Measurements from ENCODE around the gene INTS6. TPM values are rescaled to one million over a fixed set of nuclear protein-coding genes. Genes with fewer than 3 reads are reported as not detected.

INTS6 gene
- total RNA-seq, 1 donor from 2014 or later = 44.5 TPM

DNA sequence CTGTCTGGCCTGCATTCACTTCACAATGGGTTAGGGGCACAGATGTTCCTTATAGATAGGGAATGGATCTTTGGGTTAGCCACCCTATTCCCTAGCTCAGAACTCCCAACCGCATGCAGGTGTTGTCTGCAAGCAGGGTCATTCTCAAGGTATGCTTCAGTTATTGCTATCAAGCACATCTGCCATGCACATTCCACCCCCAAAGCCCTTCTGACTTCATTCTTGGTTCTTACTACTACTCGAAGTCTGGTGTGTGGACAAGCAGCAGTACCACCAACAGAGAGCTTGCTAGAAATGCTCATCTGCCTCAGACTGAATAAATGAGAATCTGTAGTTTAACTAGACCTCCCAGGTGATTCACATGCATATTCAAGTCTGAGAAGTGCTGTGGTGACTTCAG, 82.0 kb downstream of the INTS6 start:
- FAIRE-seq (no peak), DNase-seq (ENCODE audit: low read depth) (no peak)
- TF ChIP-seq, protein P1, sequence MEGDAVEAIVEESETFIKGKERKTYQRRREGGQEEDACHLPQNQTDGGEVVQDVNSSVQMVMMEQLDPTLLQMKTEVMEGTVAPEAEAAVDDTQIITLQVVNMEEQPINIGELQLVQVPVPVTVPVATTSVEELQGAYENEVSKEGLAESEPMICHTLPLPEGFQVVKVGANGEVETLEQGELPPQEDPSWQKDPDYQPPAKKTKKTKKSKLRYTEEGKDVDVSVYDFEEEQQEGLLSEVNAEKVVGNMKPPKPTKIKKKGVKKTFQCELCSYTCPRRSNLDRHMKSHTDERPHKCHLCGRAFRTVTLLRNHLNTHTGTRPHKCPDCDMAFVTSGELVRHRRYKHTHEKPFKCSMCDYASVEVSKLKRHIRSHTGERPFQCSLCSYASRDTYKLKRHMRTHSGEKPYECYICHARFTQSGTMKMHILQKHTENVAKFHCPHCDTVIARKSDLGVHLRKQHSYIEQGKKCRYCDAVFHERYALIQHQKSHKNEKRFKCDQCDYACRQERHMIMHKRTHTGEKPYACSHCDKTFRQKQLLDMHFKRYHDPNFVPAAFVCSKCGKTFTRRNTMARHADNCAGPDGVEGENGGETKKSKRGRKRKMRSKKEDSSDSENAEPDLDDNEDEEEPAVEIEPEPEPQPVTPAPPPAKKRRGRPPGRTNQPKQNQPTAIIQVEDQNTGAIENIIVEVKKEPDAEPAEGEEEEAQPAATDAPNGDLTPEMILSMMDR (IDR thresholded peaks at IDR 0.05; ENCODE audit: insufficient read depth, low read length, severe bottlenecking) = no peak
- peaks cover 5% of the 10 kb centered on the region for H3K36me3 ChIP-seq (ENCODE audit: control insufficient read depth, insufficient read depth, low read length)
- no peaks in the 10 kb centered on the region for H3K27me3 ChIP-seq (ENCODE audit: control insufficient read depth, insufficient read depth, low read length)
- no peak overlapping the region for H3K4me3 ChIP-seq (ENCODE audit: low read depth, low read length)

DNA sequence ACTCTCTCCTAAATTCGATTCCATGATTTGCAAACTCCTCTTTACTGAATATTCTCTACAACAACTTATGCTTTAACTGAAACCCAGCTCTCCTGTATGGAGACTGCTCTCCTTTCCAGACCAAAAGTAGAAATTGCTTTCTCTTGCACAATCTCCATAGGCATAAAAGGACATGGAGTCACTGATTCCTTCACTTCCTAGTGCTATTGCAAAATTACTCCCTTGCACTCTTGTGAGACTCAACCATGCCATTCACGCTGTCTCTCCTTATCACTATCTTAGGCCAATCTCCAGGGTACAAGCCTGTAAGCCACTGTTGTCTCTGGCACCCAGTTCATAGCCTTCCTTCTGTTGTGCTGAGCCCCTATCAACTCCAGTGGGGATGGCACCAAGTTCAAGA, 82.7 kb downstream of the INTS6 start:
- TF ChIP-seq, protein P1 (IDR thresholded peaks at IDR 0.05; ENCODE audit: insufficient read depth, low read length, severe bottlenecking) = no peak
- H3K36me3 ChIP-seq (ENCODE audit: control insufficient read depth, insufficient read depth, low read length) = peaks cover 5% of the 10 kb centered on the region
- H3K27me3 ChIP-seq (ENCODE audit: control insufficient read depth, insufficient read depth, low read length) = no peaks in the 10 kb centered on the region
- FAIRE-seq (no peak), DNase-seq (ENCODE audit: low read depth) (peak; percentile 23)
- no peak overlapping the region for H3K4me3 ChIP-seq (ENCODE audit: low read depth, low read length)

DNA sequence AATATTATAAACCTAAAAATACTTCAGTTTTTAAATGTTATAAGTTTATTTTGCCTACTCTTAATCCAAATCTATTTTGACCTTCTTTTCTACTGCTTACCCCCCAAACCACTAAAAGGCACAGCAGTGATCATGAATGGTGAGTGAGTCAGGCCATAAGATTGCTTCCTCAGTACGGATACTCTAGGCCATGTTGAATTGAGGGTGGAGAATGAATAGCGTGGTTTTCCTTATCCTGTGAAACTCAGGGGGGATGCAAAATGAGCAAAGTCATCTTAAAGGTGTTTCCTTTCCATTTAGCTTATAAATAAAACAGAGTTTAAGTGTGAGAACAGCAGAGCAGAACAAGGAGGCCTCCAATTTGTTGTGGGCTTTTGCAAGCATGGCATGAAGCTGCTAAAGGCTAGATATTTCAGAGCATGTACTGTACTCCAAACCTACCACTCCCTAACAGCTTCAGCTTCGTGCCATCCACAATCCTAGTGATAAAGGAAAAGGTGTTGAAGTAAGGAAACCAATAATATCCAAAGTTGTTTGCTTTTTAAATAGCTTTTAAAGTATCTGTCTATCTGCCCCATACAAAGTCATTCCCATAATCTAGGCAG, 88.3 kb downstream of the INTS6 start:
- Histone ChIP-seq H3K36me3 (ENCODE audit: control insufficient read depth, insufficient read depth, low read length) (peaks cover 4% of the 10 kb centered on the region), H3K27me3 (ENCODE audit: control insufficient read depth, insufficient read depth, low read length) (no peaks in the 10 kb centered on the region), H3K4me3 (ENCODE audit: low read depth, low read length) (no peak overlapping the region)
- DNase-seq (ENCODE audit: low read depth) (peak; percentile 33), FAIRE-seq (no peak)
- TF ChIP-seq, protein P1 (IDR thresholded peaks at IDR 0.05; ENCODE audit: insufficient read depth, low read length, severe bottlenecking) = no peak

DNA sequence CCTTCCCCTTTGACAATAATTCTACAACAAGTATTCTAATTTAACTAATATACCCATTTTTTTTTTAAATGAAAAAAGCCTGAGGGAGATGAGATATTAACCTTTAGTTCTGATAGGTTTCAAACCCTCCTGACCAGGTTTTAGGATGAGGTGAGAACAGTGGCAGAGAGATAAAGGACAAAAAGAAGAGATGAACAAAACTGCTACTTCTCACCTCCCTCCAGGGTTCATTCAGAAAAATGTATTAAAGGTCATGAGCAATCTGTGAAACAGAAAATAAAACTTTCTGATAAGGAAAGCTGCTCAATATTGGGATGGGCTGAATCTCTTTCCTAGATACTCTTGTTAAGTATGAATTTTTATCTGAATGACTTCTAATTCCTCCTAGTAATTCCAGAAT, 89.2 kb downstream of the INTS6 start:
- DNase-seq (ENCODE audit: low read depth) = no peak
- FAIRE-seq = no peak
- H3K4me3 ChIP-seq (ENCODE audit: low read depth, low read length) = no peak overlapping the region
- H3K27me3 ChIP-seq (ENCODE audit: control insufficient read depth, insufficient read depth, low read length) = no peaks in the 10 kb centered on the region
- TF ChIP-seq, protein P1 (IDR thresholded peaks at IDR 0.05; ENCODE audit: insufficient read depth, low read length, severe bottlenecking) = no peak
- H3K36me3 ChIP-seq (ENCODE audit: control insufficient read depth, insufficient read depth, low read length) = peaks cover 4% of the 10 kb centered on the region

DNA sequence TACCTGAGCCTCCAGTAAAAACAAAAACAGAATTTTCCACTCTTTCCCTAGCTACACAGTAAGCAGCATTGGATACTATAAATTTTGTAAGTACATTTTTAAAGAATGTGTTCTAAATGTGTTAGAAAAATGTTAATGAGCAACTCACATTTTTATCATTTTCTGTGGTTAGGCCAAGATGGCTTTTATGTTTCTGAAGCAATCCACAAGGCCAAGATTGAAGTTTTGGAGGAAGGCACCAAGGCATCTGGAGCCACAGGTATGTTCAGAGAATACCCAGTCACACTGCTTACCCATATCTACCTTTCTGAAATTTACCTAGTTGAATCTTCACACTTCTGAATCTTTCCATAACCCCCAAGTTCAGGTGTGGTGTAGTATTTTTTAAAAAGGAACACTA, 91.7 kb downstream of the INTS6 start:
- Histone ChIP-seq H3K4me3 (ENCODE audit: low read depth, low read length) (no peak overlapping the region), H3K36me3 (ENCODE audit: control insufficient read depth, insufficient read depth, low read length) (peaks cover 3% of the 10 kb centered on the region), H3K27me3 (ENCODE audit: control insufficient read depth, insufficient read depth, low read length) (no peaks in the 10 kb centered on the region)
- DNase-seq (ENCODE audit: low read depth) = no peak
- no peak for FAIRE-seq
- TF ChIP-seq, protein P1 (IDR thresholded peaks at IDR 0.05; ENCODE audit: insufficient read depth, low read length, severe bottlenecking) = no peak

DNA sequence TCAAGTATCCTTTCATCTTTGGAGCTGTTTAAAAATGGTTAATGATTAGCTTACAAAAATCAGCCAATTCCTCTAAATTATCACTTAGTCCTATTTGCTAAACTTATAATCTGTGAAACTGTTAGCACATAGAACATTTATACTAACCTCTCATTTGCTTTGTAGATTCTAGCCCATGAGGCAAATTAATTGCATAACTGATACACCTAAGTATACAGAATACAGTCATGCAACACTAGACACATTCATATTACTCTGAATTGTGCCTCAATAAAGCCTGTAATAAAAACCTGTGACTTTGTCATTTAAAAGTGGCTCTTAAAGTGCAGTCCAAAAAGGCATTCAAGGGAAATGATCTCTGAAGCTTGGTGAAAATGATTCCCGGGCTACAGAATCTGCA, 92.3 kb downstream of the INTS6 start:
- TF ChIP-seq, protein P1 (IDR thresholded peaks at IDR 0.05; ENCODE audit: insufficient read depth, low read length, severe bottlenecking) = no peak
- Histone ChIP-seq H3K4me3 (ENCODE audit: low read depth, low read length) (no peak overlapping the region), H3K36me3 (ENCODE audit: control insufficient read depth, insufficient read depth, low read length) (peaks cover 3% of the 10 kb centered on the region), H3K27me3 (ENCODE audit: control insufficient read depth, insufficient read depth, low read length) (no peaks in the 10 kb centered on the region)
- FAIRE-seq (no peak), DNase-seq (ENCODE audit: low read depth) (no peak)

Measured in bronchial epithelial cell (primary cell).